Peyer's patch (tissue), 4 donors: ENCODE results near the gene USP3. TPM values are rescaled to one million over a fixed set of nuclear protein-coding genes. Genes with fewer than 3 reads are reported as not detected.

Experiments
- DNase-seq, 3 donors: peaks; one replicate each; pipeline ENCODE4 v3.0.0-alpha.2; 2017 to 2019
- H3K27ac ChIP-seq, 4 donors: fragments of 200-600 bp; sonication (generic); one replicate each; pipeline ENCODE4 v1.5.1; 2016 to 2019
- H3K27me3 ChIP-seq, 2 donors: fragments of 200-600 bp; sonication (generic); one replicate each; pipeline ENCODE4 v1.5.1; 2019
- H3K36me3 ChIP-seq, 3 donors: fragments of 200-600 bp; sonication (generic); one replicate each; pipeline ENCODE4 v1.5.1; 2016 to 2019
- H3K4me1 ChIP-seq, 4 donors: fragments of 200-600 bp; sonication (generic); one replicate each; pipeline ENCODE4 v1.5.1; 2016 to 2019
- H3K4me3 ChIP-seq, 4 donors: fragments of 200-600 bp; sonication (generic); 1 replicate in 3 of 4; 2 replicates in 1 of 4; pipeline ENCODE4 v1.5.1; 2016 to 2019; ENCODE audit warnings: mild to moderate bottlenecking in 1 of 4
- H3K9me3 ChIP-seq, 4 donors: fragments of 200-600 bp; sonication (generic); one replicate each; pipeline ENCODE4 v1.5.1; 2016 to 2019; ENCODE audit warnings: mild to moderate bottlenecking in 1 of 4
- CTCF ChIP-seq, 6 experiments: fragments of 450-650 bp in 4 of 6; fragments of 200-600 bp in 2 of 6; sonication (generic) in 1 of 6; IDR thresholded peaks; one replicate each; pipeline ENCODE4 v1.5.1; 2017 to 2019; ENCODE audit warnings: antibody characterized with exemption in 6 of 6, mild to moderate bottlenecking in 3 of 6, moderate library complexity in 1 of 6
- POLR2A ChIP-seq, 2 donors: fragments of 450-650 bp; IDR thresholded peaks; one replicate each; pipeline ENCODE4 v1.5.1; 2017; ENCODE audit warnings: antibody characterized with exemption in 2 of 2, mild to moderate bottlenecking in 2 of 2, moderate library complexity in 2 of 2
- total RNA-seq, 4 donors: library from RNA; depleted of rRNA; stranded (reverse); fragments of >200 nt; gene quantifications; one replicate each; pipeline ENCODE4 v1.1.0, GENCODE V29; 2016

The USP3 gene
- total RNA-seq, 4 donors from 2014 or later, result 67.8 to 86.1 (median 76.9) TPM

- DNase-seq, result peak in 1 of 3 donors; percentile 49
- no peak for TF ChIP-seq POLR2A (IDR thresholded peaks at IDR 0.05)
- no peak for TF ChIP-seq CTCF (IDR thresholded peaks at IDR 0.05)
- H3K4me1 ChIP-seq, result peaks cover 0 to 73% (median 27%) of the 10 kb centered on the region in 4 donors
- H3K27me3 ChIP-seq, result no peaks in the 10 kb centered on the region
- H3K27ac ChIP-seq, result peak overlapping the region in 2 of 4 donors; percentile 63 to 67
- H3K9me3 ChIP-seq, result no peaks in the 10 kb centered on the region
- H3K36me3 ChIP-seq, result no peaks in the 10 kb centered on the region
- H3K4me3 ChIP-seq, result no peak overlapping the region
Measured at GRCh38 chr15:63478243-63478642, 26.1 kb upstream of the USP3 start.

GRCh38 chr15:63480441-63480821 is 24.0 kb upstream of the USP3 start:
- no peak for DNase-seq
- TF ChIP-seq POLR2A (IDR thresholded peaks at IDR 0.05) (no peak), CTCF (IDR thresholded peaks at IDR 0.05) (no peak)
- no peaks in the 10 kb centered on the region for H3K9me3 ChIP-seq
- peak overlapping the region in 3 of 4 donors; percentile 57 to 85 (median 78) for H3K27ac ChIP-seq
- H3K4me1 ChIP-seq, result peaks cover 0 to 61% (median 25%) of the 10 kb centered on the region in 4 donors
- H3K36me3 ChIP-seq, result no peaks in the 10 kb centered on the region
- no peaks in the 10 kb centered on the region for H3K27me3 ChIP-seq
- no peak overlapping the region for H3K4me3 ChIP-seq

- H3K27me3 ChIP-seq, result no peaks in the 10 kb centered on the region
- no peaks in the 10 kb centered on the region for H3K9me3 ChIP-seq
- H3K4me1 ChIP-seq, result peaks cover 0 to 54% (median 21%) of the 10 kb centered on the region in 4 donors
- DNase-seq, result peak in 1 of 3 donors; percentile 42
- H3K36me3 ChIP-seq, result no peaks in the 10 kb centered on the region
- TF ChIP-seq POLR2A (IDR thresholded peaks at IDR 0.05) (no peak), CTCF (IDR thresholded peaks at IDR 0.05) (no peak)
- no peak overlapping the region for H3K4me3 ChIP-seq
- peak overlapping the region in 2 of 4 donors; percentile 78 to 85 for H3K27ac ChIP-seq
Measured at GRCh38 chr15:63481105-63481810, 23.1 kb upstream of the USP3 start.

- TF ChIP-seq CTCF (IDR thresholded peaks at IDR 0.05) (no peak), POLR2A (IDR thresholded peaks at IDR 0.05) (no peak)
- H3K4me3 ChIP-seq, result no peak overlapping the region
- no peak for DNase-seq
- H3K9me3 ChIP-seq, result no peaks in the 10 kb centered on the region
- no peaks in the 10 kb centered on the region for H3K27me3 ChIP-seq
- no peak overlapping the region for H3K27ac ChIP-seq
- no peaks in the 10 kb centered on the region for H3K36me3 ChIP-seq
- H3K4me1 ChIP-seq, result peaks cover 0 to 49% (median 23%) of the 10 kb centered on the region in 4 donors
Measured at GRCh38 chr15:63482874-63483323, 21.5 kb upstream of the USP3 start.

- no peak for DNase-seq
- Histone ChIP-seq H3K27me3 (no peaks in the 10 kb centered on the region), H3K4me1 (peaks cover 0 to 42% (median 23%) of the 10 kb centered on the region in 4 donors), H3K27ac (peak overlapping the region in 2 of 4 donors; percentile 34 to 65), H3K36me3 (no peaks in the 10 kb centered on the region), H3K4me3 (no peak overlapping the region), H3K9me3 (no peaks in the 10 kb centered on the region)
- TF ChIP-seq CTCF (IDR thresholded peaks at IDR 0.05) (no peak), POLR2A (IDR thresholded peaks at IDR 0.05) (no peak)
Measured at GRCh38 chr15:63483521-63484371, 20.6 kb upstream of the USP3 start.
